HG03039 (cell line): ENCODE results near the gene NXN.
"Not testable (repeated sequence)": the region's sequence is repeated elsewhere in the genome, so short reads cannot be mapped to it uniquely, and the experiment has no call there.

Experiments
- ATAC-seq: cut with Tn5 transposase; IDR thresholded peaks from one replicate; pipeline ENCODE4 v1.9.1; 2021; ENCODE audit warnings: mild to moderate bottlenecking, moderate library complexity; ENCODE audit not compliant: unreplicated experiment

The NXN gene

GRCh38 chr17:836151-836550 is 143.4 kb downstream of the NXN start:
- ATAC-seq: no peak

GRCh38 chr17:835721-836120 is 143.9 kb downstream of the NXN start:
- ATAC-seq: not testable (repeated sequence)

DNA sequence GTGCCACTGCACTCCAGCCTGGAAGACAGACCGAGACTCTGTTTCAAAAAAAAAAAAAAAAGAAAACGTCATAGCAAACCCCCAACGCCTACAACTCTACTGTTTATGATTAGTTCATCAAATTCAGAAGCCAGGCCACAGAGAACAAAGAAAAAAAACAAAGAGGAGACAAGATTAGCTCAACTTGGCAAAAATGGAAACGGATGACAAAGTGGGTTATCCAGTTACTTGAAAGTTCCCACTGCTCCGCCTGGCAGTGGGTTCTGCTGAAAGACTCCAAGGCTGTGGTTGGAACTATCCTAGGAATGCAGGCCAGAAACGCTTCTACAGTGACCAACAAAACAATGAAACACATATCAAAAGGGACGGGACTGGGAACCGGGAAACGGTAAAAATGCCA is 144.3 kb downstream of the NXN start:
- ATAC-seq: no peak

DNA sequence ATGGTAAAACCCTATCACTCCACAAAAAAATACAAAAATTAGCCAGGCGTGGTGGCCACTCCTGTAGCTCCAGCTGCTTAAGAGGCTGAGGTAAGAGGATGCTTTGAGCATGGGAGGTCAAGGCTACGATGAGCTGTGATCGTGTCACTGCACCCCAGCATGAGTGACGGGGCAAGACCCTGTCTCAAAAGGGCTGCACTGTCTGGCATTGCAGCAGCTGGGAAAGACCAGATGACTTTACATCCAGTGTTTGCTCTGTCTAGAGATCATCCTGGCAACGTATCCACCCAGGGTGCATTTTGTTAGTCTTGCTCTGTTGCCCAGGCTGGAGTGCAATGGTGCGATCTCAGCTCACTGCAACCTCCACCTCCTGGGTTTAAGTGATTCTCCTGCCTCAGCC is 145.4 kb downstream of the NXN start:
- no peak for ATAC-seq

GRCh38 chr17:830950-831349 is 148.6 kb downstream of the NXN start:
- ATAC-seq: no peak

DNA sequence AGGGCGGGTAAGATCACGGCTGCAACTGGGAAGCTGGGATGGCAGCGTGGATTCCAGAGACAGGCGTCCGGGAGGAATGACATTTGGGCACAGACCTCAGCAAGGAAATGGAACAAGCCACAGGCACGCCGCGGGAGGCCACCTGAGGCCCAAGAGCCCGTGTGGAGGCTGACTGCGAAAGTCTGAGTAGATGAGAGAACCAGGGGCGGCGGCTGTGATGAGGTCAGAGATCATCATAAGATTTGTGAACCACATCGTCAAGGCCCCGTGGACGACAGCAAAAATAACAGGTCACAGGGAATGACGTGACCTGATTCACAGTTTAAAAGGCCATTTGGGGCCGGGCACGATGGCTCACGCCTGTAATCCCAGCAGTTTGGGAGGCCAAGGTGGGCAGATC is 149.2 kb downstream of the NXN start:
- no peak for ATAC-seq

DNA sequence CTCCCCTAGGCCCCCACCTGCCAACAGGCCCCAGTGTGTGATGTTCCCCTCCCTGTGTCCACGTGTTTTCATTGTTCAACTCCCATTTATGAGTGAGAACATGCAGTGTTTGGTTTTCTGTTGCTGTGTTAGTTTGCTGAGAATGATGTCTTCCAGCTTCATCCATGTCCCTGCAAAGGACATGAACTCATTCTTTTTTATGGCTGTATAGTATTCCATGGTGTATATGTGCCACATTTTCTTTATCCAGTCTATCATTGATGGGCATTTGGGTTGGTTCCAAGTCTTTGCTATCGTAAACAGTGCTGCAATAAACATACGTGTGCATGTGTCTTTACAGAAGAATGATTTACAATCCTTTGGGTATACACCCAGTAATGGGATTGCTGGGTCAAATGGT is 150.0 kb downstream of the NXN start:
- ATAC-seq: not testable (repeated sequence)

DNA sequence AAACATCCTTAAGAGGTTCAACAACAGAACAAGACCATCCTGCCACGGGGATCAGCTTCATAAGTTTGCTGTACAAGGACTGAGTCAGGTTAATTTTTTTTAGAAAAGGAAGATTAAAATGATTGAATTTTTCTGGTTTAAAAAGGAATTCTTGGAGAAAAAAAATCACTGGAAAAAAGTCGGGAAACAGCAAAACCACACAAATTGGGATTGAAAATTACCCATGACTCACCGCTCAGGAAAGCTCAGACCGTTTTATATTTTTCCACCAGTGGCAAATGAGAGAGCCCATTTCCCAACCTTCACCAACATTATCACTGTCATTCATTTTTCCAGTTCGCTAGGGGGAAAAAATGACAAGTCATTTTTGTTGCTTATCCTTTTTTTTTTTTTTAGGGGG is 150.8 kb downstream of the NXN start:
- ATAC-seq: no peak

DNA sequence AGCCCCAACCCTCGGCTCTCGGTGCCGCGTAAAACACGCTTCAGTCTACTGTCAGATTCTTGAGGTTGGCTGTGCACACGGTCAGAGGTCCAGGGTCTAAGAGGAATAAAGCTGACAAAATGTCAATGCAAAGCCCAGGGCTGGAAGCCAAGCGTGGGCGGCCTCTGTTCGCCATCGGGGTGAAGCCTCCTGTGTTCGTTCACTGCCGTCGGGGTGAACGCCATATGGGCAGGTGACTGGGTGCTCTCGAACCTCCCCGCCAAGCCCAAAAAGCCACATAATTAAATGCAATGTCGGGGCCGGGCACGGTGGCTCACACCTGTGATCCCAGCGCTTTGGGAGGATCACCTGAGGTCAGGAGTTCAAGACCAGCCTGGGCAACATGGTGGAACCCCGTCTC is 152.8 kb downstream of the NXN start:
- ATAC-seq: no peak

DNA sequence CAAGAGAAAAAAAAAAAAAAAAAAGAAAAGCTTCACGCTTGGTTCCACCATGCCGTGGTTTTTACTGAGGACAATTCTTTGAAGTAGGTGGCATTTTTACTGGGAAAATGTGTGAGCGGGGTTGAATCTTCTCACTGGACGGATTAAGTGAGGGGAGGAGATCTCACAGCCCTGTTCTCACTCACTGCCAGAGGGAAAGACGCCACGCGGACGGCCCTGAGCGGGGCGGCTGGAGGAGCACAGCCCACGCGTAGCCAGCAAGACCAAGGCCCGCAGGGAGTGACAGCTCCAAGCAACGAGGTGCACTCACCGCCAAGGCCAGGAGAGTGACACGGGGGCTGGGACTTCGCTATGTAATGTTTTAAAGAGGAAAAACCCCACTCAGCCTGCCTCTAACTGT is 154.4 kb downstream of the NXN start:
- no peak for ATAC-seq

DNA sequence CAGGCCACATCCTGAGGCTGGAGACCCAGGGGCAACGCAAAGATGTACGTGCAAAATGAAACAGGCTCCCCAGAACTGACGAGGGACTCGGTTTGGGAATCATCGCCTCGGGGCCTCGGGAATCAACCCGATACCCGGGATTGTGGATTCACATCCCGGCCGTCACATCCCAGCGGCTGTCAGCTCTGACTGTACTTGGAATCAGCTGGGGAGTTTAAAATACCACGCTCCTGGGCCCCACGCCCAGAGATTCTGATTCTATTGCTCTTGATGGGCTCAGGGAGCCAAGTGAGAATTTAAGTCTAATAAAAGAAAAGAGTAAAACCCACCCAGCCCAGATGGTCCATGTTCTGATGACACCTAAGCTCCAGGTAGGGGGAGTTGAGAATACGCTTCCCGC is 155.2 kb downstream of the NXN start:
- ATAC-seq: no peak

- no peak for ATAC-seq
Measured at GRCh38 chr17:823501-823902, 156.1 kb downstream of the NXN start.

DNA sequence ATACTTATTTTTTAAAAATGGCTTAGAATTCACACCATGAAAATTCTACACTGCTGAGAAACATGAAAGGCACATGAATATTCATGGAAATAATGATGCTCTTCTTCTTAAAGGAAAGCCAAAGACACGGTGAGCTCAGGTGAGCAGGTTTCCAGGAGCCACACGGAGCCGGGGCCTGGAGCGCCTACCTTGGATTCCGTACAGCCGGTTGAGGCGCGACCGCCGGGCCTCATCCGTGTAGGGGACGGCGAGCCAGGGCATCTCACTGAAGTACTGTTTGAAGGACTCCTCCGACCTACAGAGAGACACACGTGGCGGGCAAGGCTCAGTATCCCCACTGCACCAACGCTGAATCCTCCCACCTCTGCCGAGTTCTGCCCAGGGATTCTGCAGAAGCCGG is 160.3 kb downstream of the NXN start:
- no peak for ATAC-seq

GRCh38 chr17:814371-814770 is 165.2 kb downstream of the NXN start:
- ATAC-seq: no peak

DNA sequence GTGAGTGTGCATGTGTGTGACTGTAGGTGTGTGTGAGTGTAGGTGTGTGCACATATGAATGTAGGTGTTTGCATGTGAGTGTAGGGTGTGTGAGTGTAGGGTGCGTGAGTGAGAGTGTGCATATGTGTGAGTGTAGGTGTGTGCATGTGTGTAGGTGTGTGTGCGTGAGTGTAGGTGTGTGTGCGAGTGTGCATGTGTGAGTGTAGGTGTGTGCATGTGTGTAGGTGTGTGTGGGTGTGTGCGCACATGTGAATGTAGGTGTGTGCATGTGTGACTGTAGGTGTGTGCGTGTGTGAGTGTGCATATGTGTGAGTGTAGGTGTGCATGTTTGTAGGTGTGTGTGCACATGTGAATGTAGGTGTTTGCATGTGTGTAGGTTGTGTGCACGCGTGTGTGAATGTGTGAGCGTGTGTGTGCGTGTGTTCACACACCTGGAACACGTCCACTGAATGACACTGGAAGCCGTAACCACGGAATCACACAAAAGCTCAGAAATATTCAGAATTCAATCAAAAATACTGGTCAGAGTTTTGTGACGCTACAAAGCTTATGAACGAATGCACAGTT is 166.9 kb downstream of the NXN start:
- ATAC-seq: no peak

- ATAC-seq: no peak
Measured at GRCh38 chr17:811051-811784, 168.4 kb downstream of the NXN start.

GRCh38 chr17:807523-808294 is 171.9 kb downstream of the NXN start:
- no peak for ATAC-seq

DNA sequence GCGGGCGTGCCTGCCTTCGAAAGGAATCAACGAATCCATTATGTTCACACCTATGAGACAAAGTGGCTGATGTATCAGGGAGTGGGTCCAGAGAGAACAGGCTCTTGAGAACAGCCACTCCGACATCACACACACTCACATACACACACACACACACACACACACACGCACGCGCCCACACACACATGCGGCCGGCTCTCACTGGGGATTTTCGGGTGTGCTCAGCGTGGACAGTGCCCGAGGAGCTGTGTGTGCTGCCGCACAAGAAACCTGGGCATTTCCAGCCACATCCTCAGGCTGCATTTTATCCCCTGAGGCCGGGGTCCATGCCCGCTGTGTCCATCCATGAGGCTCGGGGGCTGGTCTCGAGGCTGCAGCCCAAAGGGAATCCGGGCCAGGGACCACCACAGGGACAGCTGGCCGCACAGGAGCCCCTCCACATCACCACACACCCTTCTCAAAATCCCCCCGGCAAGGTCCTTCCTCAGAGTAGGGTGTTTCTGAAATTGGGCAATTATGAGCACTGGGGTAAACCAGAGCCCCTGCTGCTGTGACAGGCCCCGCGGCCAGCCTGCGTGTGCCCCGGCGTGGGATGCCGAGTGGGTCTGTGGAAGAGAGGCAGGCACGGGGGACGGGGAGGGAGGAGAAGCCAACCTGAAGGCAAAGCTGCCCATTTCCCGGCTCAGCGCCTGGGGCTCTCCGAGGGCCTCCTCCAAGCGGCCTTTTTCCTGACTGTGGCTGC is 172.6 kb downstream of the NXN start:
- no peak for ATAC-seq

- no peak for ATAC-seq
Measured at GRCh38 chr17:806346-806745, 173.2 kb downstream of the NXN start.

DNA sequence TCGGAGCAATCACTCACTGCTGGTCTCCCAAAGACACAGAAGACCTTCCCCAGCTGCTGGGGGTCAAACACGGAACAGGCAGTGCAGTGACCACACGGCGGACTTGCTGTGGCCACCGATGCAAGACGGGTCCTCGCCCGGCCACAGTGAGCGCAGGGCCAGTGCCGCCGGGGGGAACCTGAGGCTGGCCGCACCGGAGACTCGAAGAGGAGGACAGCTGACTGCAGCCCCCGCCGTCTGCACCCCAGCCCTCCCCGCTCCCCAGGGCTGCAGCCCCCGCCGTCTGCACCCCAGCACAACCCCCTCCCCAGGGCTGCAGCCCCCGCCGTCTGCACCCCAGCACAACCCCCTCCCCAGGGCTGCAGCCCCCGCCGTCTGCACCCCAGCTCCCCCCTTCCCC is 173.7 kb downstream of the NXN start:
- ATAC-seq: not testable (repeated sequence)
